T-helper 9 cell (primary cell): ENCODE data around the gene CLDN20.
"Not testable (repeated sequence)": the region's sequence is repeated elsewhere in the genome, so short reads cannot be mapped to it uniquely, and the experiment has no call there.

ENCODE experiments used
- DNase-seq: peaks from one replicate; pipeline ENCODE4 v3.0.0-alpha.2; 2020

CLDN20 gene

GRCh38 chr6:155270561-155271091, 6.8 kb downstream of the CLDN20 start:
- no peak for DNase-seq

- no peak for DNase-seq
These were observed 7.3 kb downstream of the CLDN20 start for GRCh38 chr6:155271145-155271544.

GRCh38 chr6:155272353-155273232, 8.8 kb downstream of the CLDN20 start:
- no peak for DNase-seq

- no peak for DNase-seq
These were observed 9.6 kb downstream of the CLDN20 start for GRCh38 chr6:155273431-155273830.

- no peak for DNase-seq
These were observed 10.3 kb downstream of the CLDN20 start for GRCh38 chr6:155274106-155274505.

- DNase-seq, result no peak
These were observed 10.7 kb downstream of the CLDN20 start for GRCh38 chr6:155274533-155274932.

- DNase-seq, result no peak
These were observed 12.1 kb downstream of the CLDN20 start for GRCh38 chr6:155275808-155276480.

GRCh38 chr6:155276638-155277037, 12.8 kb downstream of the CLDN20 start:
- DNase-seq, result no peak

GRCh38 chr6:155278319-155279049, 14.7 kb downstream of the CLDN20 start:
- DNase-seq, result no peak

GRCh38 chr6:155284775-155285174, 21.0 kb downstream of the CLDN20 start:
- no peak for DNase-seq

GRCh38 chr6:155287762-155288161, 23.9 kb downstream of the CLDN20 start:
- DNase-seq, result no peak

- no peak for DNase-seq
These were observed 26.7 kb downstream of the CLDN20 start for GRCh38 chr6:155290491-155290890.

- no peak for DNase-seq
These were observed 27.5 kb downstream of the CLDN20 start for GRCh38 chr6:155291291-155291690.

- no peak for DNase-seq
These were observed 28.9 kb downstream of the CLDN20 start for GRCh38 chr6:155292711-155293110.

- no peak for DNase-seq
These were observed 33.9 kb downstream of the CLDN20 start for GRCh38 chr6:155297669-155298068.

GRCh38 chr6:155301867-155302266, 38.1 kb downstream of the CLDN20 start:
- no peak for DNase-seq

GRCh38 chr6:155303361-155303870, 39.6 kb downstream of the CLDN20 start:
- DNase-seq, result no peak

- no peak for DNase-seq
These were observed 43.1 kb downstream of the CLDN20 start for GRCh38 chr6:155306958-155307357.

GRCh38 chr6:155309150-155309549, 45.3 kb downstream of the CLDN20 start:
- DNase-seq, result no peak

GRCh38 chr6:155310596-155310995, 46.8 kb downstream of the CLDN20 start:
- DNase-seq, result no peak

- no peak for DNase-seq
These were observed 47.3 kb downstream of the CLDN20 start for GRCh38 chr6:155311086-155311485.

- no peak for DNase-seq
These were observed 47.8 kb downstream of the CLDN20 start for GRCh38 chr6:155311583-155311982.

- DNase-seq, result not testable (repeated sequence)
These were observed 49.1 kb downstream of the CLDN20 start for GRCh38 chr6:155312950-155313349.
